ENCODE measurements around the gene APRT.

Gene APRT

DNA sequence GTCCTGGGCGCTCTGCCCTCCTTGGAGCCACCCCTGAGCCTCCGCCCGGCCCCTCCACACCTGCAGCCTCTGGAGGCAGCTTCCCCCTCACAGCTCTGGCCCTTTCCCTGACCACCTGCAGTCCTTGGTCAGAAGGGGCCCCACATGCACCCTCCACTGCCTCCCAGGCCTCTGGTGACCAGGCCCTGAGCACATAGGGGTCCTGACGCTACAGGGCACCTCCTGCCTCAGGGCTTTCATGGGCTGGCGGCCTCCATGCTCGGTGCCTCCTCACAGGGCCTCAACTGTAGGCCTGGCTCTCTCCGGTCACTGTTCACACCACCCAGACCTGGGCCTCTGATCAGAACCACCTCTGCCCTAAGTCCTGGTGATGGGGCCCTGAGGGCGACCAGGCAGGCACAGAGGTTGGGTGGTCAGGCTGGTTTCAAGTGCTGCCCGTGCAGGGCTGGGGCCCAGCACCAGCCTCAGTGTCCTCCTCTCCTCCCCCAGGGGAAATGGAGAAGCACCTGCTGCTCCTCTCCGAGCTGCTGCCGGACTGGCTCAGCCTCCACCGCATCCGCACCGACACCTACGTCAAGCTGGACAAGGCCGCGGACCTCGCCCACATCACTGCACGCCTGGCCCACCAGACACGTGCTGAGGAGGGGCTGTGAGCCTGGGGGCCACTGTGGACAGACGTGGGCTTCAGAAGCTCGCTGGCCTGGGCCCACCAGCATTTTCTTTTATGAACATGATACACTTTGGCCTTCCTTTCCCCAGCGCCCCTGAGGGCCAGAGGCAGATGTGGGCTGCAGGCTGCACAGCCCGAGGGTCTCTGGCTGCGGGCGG is 3.9 kb downstream of the APRT start:
- DNase-seq (ENCODE audit: low spot score): no peak

DNA sequence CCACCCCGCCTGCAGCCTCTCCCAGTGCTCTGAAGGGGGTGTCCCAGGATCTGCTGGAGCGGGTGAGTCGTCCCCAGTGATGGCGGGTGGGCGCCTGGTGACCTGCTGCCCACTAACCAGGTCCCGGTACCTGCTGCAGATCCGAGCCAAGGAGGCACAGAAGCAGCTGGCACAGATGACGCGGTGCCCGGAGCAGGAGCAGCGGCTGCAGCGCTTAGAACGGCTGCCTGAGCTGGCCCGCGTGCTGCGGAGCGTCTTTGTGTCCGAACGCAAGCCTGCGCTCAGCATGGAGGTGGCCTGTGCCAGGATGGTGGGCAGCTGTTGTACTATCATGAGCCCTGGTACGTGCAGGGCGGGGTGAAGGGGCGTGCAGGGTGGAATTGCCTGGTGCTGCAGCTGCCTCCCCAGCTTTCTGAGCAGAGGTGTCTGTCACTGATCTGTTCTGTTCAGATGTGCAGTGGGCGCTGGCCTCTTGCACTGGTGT is 4.5 kb downstream of the APRT start:
- no peak for DNase-seq (ENCODE audit: low spot score)

GRCh38 chr16:88806491-88807111 is 5.1 kb downstream of the APRT start:
- no peak for DNase-seq (ENCODE audit: low spot score)

- no peak for DNase-seq (ENCODE audit: low spot score)
Measured at GRCh38 chr16:88805887-88806393, 5.8 kb downstream of the APRT start.

- DNase-seq (ENCODE audit: low spot score): no peak
Measured at GRCh38 chr16:88805340-88805715, 6.4 kb downstream of the APRT start.

GRCh38 chr16:88804552-88805339 is 7.0 kb downstream of the APRT start:
- no peak for DNase-seq (ENCODE audit: low spot score)

- DNase-seq (ENCODE audit: low spot score): no peak
Measured at GRCh38 chr16:88804173-88804551, 7.6 kb downstream of the APRT start.

DNA sequence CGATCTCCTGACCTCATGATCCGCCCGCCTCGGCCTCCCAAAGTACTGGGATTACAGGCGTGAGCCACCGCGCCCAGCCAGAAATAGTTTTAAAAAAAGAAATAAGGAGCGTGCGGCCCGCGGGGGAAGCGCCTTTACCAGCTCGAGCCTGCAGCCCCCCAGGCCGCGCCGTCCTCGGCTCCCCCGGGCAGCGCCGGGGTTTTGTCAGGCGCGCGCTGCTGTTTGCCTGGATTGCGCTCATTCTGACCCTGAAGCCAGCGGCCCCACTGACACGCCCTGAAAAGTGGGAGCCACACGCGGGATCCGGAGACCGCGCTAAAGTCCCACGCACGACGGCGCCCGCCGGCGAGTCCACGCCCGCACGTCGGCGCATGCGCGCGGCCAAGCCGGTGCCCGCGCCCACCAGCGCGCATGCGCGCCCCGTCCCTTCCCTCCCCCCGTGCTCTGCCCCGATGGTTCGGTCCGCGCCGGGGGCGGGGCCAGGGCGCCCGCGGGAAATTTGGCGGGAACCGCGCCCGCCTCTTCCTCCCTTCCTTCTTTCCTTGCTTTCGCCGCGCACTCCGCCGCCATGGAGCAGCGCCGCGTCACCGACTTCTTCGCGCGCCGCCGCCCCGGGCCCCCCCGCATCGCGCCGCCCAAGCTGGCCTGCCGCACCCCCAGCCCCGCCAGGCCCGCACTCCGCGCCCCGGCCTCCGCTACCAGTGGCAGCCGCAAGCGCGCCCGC is 8.3 kb downstream of the APRT start, which contains the start of gene CDT1:
CDT1 (plus strand) TSS at position 526 of the 724 bp plus-strand sequence; CDS start at position 569, 43 bp downstream.
- DNase-seq (ENCODE audit: low spot score): peak; percentile 93

- no peak for DNase-seq (ENCODE audit: low spot score)
Measured at GRCh38 chr16:88800277-88800592, 11.5 kb downstream of the APRT start.

- DNase-seq (ENCODE audit: low spot score): no peak
Measured at GRCh38 chr16:88799569-88800276, 12.0 kb downstream of the APRT start.

- no peak for DNase-seq (ENCODE audit: low spot score)
Measured at GRCh38 chr16:88798772-88799455, 12.8 kb downstream of the APRT start.

DNA sequence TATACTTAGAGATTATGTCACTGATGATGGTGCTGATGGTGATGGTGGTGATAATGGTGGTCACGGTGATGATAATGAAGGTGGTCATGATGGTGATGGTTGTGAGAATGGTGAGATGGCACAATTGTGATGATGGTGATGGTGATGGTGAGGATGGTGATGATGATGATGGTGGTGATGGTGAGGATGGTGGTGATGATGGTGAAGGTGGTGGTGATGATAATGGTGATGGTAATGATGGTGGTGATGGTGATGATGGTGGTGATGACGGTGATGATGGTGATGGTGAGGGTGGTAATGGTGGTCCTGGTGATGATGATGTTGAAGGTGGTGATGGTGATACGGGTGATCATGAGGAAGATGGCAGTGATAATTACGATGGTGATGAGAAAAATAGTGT is 13.7 kb downstream of the APRT start:
- DNase-seq (ENCODE audit: low spot score): no peak

GRCh38 chr16:88796278-88796677 is 15.4 kb downstream of the APRT start:
- DNase-seq (ENCODE audit: low spot score): no peak

DNA sequence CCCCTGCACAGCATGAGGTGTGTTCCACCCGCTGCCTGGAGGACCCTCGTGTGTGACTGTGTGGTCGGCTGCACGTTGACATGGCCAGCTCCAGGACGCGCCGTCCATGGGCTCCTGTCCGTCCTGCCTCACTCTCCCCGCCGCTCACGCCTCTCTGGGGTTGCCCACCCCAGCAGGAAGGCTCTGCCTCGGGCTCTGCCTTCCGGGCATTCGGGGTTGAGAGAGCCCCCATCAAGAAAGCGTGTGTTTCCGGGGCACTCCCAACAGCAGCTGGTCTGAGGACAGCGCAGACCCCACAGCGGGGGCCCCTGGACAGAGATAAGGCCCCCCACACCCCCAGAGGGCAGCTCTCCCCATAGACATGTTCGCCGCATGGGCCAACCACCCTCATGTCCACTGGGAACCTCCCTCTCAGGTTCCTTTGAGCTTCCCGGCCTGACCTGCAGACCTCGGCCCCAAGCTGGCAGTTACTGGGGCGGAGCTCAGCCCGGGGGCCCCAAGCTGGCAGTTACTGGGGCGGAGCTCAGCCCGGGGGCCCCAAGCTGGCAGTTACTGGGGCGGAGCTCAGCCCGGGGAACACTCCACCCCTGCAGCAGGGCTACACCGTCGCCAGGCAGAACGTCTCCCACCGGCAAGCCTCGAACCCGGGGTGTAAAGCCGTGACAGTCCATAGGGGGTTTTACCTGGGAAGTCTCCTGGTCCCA is 18.3 kb downstream of the APRT start:
- no peak for DNase-seq (ENCODE audit: low spot score)

- DNase-seq (ENCODE audit: low spot score): no peak
Measured at GRCh38 chr16:88792668-88793250, 19.0 kb downstream of the APRT start.

DNA sequence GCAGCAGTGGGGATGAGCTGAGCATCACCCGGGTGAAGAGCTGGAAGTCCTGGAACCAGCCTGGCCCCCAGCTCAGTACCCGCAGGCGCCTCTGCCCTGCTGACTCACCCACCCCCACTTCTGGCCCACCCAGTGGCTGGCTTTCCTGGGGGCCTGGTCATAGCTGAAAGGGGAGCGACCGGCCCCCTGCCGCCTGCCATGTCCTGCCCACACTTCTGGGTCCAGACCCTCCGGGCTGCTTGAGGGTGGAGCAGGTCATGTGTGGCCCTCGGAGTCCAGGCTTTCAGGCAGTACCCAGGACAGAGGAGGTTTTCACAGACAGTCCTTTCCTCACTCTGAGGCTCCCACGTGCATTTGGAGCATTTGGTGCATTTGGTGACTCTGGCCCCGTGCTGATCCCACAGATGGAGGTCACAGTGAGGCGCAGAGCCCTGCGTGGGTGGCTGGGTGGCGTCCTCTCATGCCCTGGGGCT is 19.6 kb downstream of the APRT start:
- DNase-seq (ENCODE audit: low spot score): no peak

DNA sequence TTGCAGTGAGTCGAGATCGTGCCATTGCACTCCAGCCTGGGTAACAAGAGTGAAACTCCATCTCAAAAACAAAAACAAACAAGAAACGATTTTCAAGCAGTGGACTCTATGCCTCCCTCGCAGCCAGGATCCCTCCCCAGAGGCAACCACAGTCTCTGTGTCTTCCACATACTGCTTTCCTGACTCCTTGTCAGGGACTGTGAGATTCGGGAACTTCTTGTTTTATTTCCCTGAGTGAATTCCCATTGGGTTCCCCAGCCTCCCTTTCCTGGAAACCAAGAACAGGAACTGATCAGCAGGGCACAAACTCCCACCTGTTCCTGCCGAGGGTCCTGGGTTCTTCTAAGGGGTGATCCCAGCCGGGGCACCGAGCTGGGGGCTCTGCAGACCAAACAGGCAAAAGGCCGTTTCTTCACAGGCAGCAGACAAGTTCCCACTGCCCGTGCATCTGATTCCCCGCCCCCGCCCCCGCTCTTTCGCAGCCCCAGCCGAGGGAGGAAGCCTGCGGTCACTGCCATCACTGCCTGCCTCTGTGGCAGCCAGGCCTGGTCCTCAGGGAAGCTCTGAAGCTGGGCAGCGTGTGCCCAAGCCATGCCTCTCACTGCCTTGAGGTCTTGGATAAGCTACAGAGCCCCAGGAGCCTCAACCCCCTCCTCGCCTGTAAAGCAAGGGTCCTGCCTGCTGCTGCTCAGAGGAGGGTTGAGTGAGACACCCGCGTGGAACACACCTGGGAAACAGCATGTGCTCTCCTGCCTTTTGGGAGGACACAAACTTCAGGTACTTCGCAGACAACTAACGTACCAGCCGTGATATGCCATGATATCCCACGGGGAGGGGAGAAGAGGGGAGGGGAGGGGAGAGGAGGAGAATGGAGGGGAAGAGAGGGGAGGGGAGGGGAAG is 21.2 kb downstream of the APRT start:
- DNase-seq (ENCODE audit: low spot score): no peak

DNA sequence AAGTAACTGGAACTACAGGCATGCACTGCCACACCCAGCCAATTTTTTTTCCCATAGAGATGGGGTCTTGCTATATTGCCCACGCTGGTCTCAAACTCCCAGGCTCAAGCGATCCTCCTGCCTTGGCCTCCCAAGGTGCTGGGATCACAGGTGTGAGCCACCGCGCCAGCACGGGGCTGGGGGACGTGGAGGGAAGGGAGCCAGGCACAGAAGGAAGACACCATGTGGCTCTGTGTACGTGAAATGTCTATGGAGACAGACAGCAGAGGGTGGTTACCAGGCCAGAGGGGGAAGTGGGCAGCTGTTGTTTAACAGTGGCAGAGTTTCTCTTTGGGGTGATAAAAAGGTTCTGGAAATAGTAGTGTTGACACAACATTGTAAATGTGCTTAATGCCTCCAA is 22.1 kb downstream of the APRT start:
- no peak for DNase-seq (ENCODE audit: low spot score)
